Measurements from ENCODE around the gene KIAA0408.

KIAA0408 gene

GRCh38 chr6:127459231-127459641 lies at the start of gene KIAA0408:
TSS of gene KIAA0408 (minus strand) at chr6:127459389. CDS start at chr6:127453981, 5,408 bp downstream.
- DNase-seq, result no peak

- DNase-seq, result no peak
Observed at GRCh38 chr6:127506894-127507293, 47.7 kb upstream of the KIAA0408 start.

GRCh38 chr6:127503022-127503421 lies 43.8 kb upstream of the KIAA0408 start:
- no peak for DNase-seq

- DNase-seq, result no peak
Observed at GRCh38 chr6:127497410-127497809, 38.2 kb upstream of the KIAA0408 start.

- no peak for DNase-seq
Observed at GRCh38 chr6:127496471-127496870, 37.3 kb upstream of the KIAA0408 start.

- DNase-seq, result no peak
Observed at GRCh38 chr6:127494240-127494767, 35.1 kb upstream of the KIAA0408 start.

GRCh38 chr6:127489248-127489647 lies 30.1 kb upstream of the KIAA0408 start:
- DNase-seq, result no peak

- DNase-seq, result no peak
Observed at GRCh38 chr6:127486934-127487333, 27.7 kb upstream of the KIAA0408 start.

- DNase-seq, result peak; percentile 43
Observed at GRCh38 chr6:127484212-127484863, 25.1 kb upstream of the KIAA0408 start.

- no peak for DNase-seq
Observed at GRCh38 chr6:127483399-127484055, 24.3 kb upstream of the KIAA0408 start.

GRCh38 chr6:127482325-127482724 lies 23.1 kb upstream of the KIAA0408 start:
- DNase-seq, result no peak

GRCh38 chr6:127481628-127482027 lies 22.4 kb upstream of the KIAA0408 start:
- DNase-seq, result no peak

- no peak for DNase-seq
Observed at GRCh38 chr6:127481111-127481510, 21.9 kb upstream of the KIAA0408 start.

GRCh38 chr6:127477658-127478057 lies 18.5 kb upstream of the KIAA0408 start:
- DNase-seq, result no peak

GRCh38 chr6:127475823-127476176 lies 16.6 kb upstream of the KIAA0408 start:
- DNase-seq, result no peak

GRCh38 chr6:127475135-127475822 lies 16.1 kb upstream of the KIAA0408 start:
- no peak for DNase-seq

GRCh38 chr6:127471379-127472255 lies 12.4 kb upstream of the KIAA0408 start:
- no peak for DNase-seq

GRCh38 chr6:127468936-127469335 lies 9.7 kb upstream of the KIAA0408 start:
- no peak for DNase-seq

GRCh38 chr6:127466416-127466815 lies 7.2 kb upstream of the KIAA0408 start:
- no peak for DNase-seq

GRCh38 chr6:127464881-127465459 lies 5.8 kb upstream of the KIAA0408 start:
- peak; percentile 58 for DNase-seq

GRCh38 chr6:127464161-127464880 lies 5.1 kb upstream of the KIAA0408 start:
- no peak for DNase-seq

- DNase-seq, result no peak
Observed at GRCh38 chr6:127463056-127463455, 3.9 kb upstream of the KIAA0408 start.
